ENCODE data around the gene NPAS3.

Gene NPAS3

GRCh38 chr14:33578461-33579216 lies 640.0 kb downstream of the NPAS3 start:
- DNase-seq (ENCODE audit: low read depth, low spot score) = no peak

- no peak for DNase-seq (ENCODE audit: low read depth, low spot score)
Measured at GRCh38 chr14:33580231-33580749, 641.6 kb downstream of the NPAS3 start.

- DNase-seq (ENCODE audit: low read depth, low spot score) = no peak
Measured at GRCh38 chr14:33580841-33581240, 642.2 kb downstream of the NPAS3 start.

- no peak for DNase-seq (ENCODE audit: low read depth, low spot score)
Measured at GRCh38 chr14:33584697-33585096, 646.0 kb downstream of the NPAS3 start.

GRCh38 chr14:33586806-33587205 lies 648.1 kb downstream of the NPAS3 start:
- DNase-seq (ENCODE audit: low read depth, low spot score) = no peak

- DNase-seq (ENCODE audit: low read depth, low spot score) = no peak
Measured at GRCh38 chr14:33587791-33588190, 649.1 kb downstream of the NPAS3 start.

- no peak for DNase-seq (ENCODE audit: low read depth, low spot score)
Measured at GRCh38 chr14:33588771-33589170, 650.1 kb downstream of the NPAS3 start.

GRCh38 chr14:33589334-33589733 lies 650.7 kb downstream of the NPAS3 start:
- DNase-seq (ENCODE audit: low read depth, low spot score) = no peak

GRCh38 chr14:33590891-33591630 lies 652.4 kb downstream of the NPAS3 start:
- no peak for DNase-seq (ENCODE audit: low read depth, low spot score)

- no peak for DNase-seq (ENCODE audit: low read depth, low spot score)
Measured at GRCh38 chr14:33592297-33592696, 653.6 kb downstream of the NPAS3 start.

- DNase-seq (ENCODE audit: low read depth, low spot score) = no peak
Measured at GRCh38 chr14:33596211-33597080, 657.8 kb downstream of the NPAS3 start.

- no peak for DNase-seq (ENCODE audit: low read depth, low spot score)
Measured at GRCh38 chr14:33598582-33598981, 659.9 kb downstream of the NPAS3 start.

- no peak for DNase-seq (ENCODE audit: low read depth, low spot score)
Measured at GRCh38 chr14:33602396-33602795, 663.7 kb downstream of the NPAS3 start.

GRCh38 chr14:33606591-33606990 lies 667.9 kb downstream of the NPAS3 start:
- DNase-seq (ENCODE audit: low read depth, low spot score) = no peak

- no peak for DNase-seq (ENCODE audit: low read depth, low spot score)
Measured at GRCh38 chr14:33609582-33609981, 670.9 kb downstream of the NPAS3 start.

- DNase-seq (ENCODE audit: low read depth, low spot score) = no peak
Measured at GRCh38 chr14:33610121-33610520, 671.4 kb downstream of the NPAS3 start.

- no peak for DNase-seq (ENCODE audit: low read depth, low spot score)
Measured at GRCh38 chr14:33611405-33612196, 672.9 kb downstream of the NPAS3 start.

- no peak for DNase-seq (ENCODE audit: low read depth, low spot score)
Measured at GRCh38 chr14:33612197-33612505, 673.5 kb downstream of the NPAS3 start.

GRCh38 chr14:33617154-33617553 lies 678.5 kb downstream of the NPAS3 start:
- no peak for DNase-seq (ENCODE audit: low read depth, low spot score)

- no peak for DNase-seq (ENCODE audit: low read depth, low spot score)
Measured at GRCh38 chr14:33618361-33619105, 679.9 kb downstream of the NPAS3 start.

GRCh38 chr14:33622496-33622895 lies 683.8 kb downstream of the NPAS3 start:
- no peak for DNase-seq (ENCODE audit: low read depth, low spot score)

Measured in activated naive CD8-positive, alpha-beta T cell treated with anti-CD3 and anti-CD28 coated beads, Interleukin-2, amount 50 U/mL, for 16 hours (primary cell).